Measurements from ENCODE around the gene GSS. TPM values are rescaled to one million over a fixed set of nuclear protein-coding genes. Genes with fewer than 3 reads are reported as not detected.
"Not testable (repeated sequence)": the region's sequence is repeated elsewhere in the genome, so short reads cannot be mapped to it uniquely, and the experiment has no call there.

The GSS gene
- total and polyA plus RNA-seq, 2 donors, result 32.0 to 40.0 TPM

- Histone ChIP-seq H3K9me3 (ENCODE audit: control insufficient read depth in 2 of 2, insufficient read depth in 1 of 2, low read length in 1 of 2) (no peaks in the 10 kb centered on the region), H3K36me3 (ENCODE audit: control insufficient read depth in 2 of 2, insufficient read depth in 2 of 2, low read length in 1 of 2) (no peaks in the 10 kb centered on the region), H3K27ac (ENCODE audit: low read depth in 1 of 2, low read length in 1 of 2) (no peak overlapping the region), H3K27me3 (ENCODE audit: control insufficient read depth in 2 of 2, insufficient read depth in 1 of 2, low read length in 1 of 2) (no peaks in the 10 kb centered on the region), H3K4me1 (ENCODE audit: control insufficient read depth in 2 of 2, insufficient read depth in 2 of 2, low read length in 2 of 2) (peaks cover 2 to 6% of the 10 kb centered on the region in 2 donors), H3K4me3 (ENCODE audit: low read length in 2 of 2) (no peak overlapping the region)
- no peak for DNase-seq (ENCODE audit: low read depth in 6 of 9, low spot score in 9 of 9)
- 34% methylated on average over 7 of the region's 7 CpGs for WGBS
Observed at GRCh38 chr20:34907616-34908469, 47.8 kb downstream of the GSS start.

GRCh38 chr20:34904202-34904621 lies 51.4 kb downstream of the GSS start:
- Histone ChIP-seq H3K4me3 (ENCODE audit: low read length in 2 of 2) (no peak overlapping the region), H3K4me1 (ENCODE audit: control insufficient read depth in 2 of 2, insufficient read depth in 2 of 2, low read length in 2 of 2) (peaks cover 2 to 6% of the 10 kb centered on the region in 2 donors), H3K36me3 (ENCODE audit: control insufficient read depth in 2 of 2, insufficient read depth in 2 of 2, low read length in 1 of 2) (no peaks in the 10 kb centered on the region), H3K27ac (ENCODE audit: low read depth in 1 of 2, low read length in 1 of 2) (no peak overlapping the region), H3K27me3 (ENCODE audit: control insufficient read depth in 2 of 2, insufficient read depth in 1 of 2, low read length in 1 of 2) (no peaks in the 10 kb centered on the region), H3K9me3 (ENCODE audit: control insufficient read depth in 2 of 2, insufficient read depth in 1 of 2, low read length in 1 of 2) (no peaks in the 10 kb centered on the region)
- WGBS, result 93% methylated on average over 3 of the region's 3 CpGs
- DNase-seq (ENCODE audit: low read depth in 6 of 9, low spot score in 9 of 9), result no peak

GRCh38 chr20:34898731-34899130 lies 56.9 kb downstream of the GSS start:
- not testable (repeated sequence) for H3K36me3 ChIP-seq (ENCODE audit: control insufficient read depth in 2 of 2, insufficient read depth in 2 of 2, low read length in 1 of 2); H3K9me3 ChIP-seq (ENCODE audit: control insufficient read depth in 2 of 2, insufficient read depth in 1 of 2, low read length in 1 of 2); DNase-seq (ENCODE audit: low read depth in 6 of 9, low spot score in 9 of 9); H3K27ac ChIP-seq (ENCODE audit: low read depth in 1 of 2, low read length in 1 of 2); H3K4me3 ChIP-seq (ENCODE audit: low read length in 2 of 2); H3K4me1 ChIP-seq (ENCODE audit: control insufficient read depth in 2 of 2, insufficient read depth in 2 of 2, low read length in 2 of 2); H3K27me3 ChIP-seq (ENCODE audit: control insufficient read depth in 2 of 2, insufficient read depth in 1 of 2, low read length in 1 of 2)
- 93% methylated on average over 24 of the region's 26 CpGs for WGBS

GRCh38 chr20:34898129-34898528 lies 57.5 kb downstream of the GSS start:
- not testable (repeated sequence) for H3K9me3 ChIP-seq (ENCODE audit: control insufficient read depth in 2 of 2, insufficient read depth in 1 of 2, low read length in 1 of 2); H3K4me1 ChIP-seq (ENCODE audit: control insufficient read depth in 2 of 2, insufficient read depth in 2 of 2, low read length in 2 of 2); DNase-seq (ENCODE audit: low read depth in 6 of 9, low spot score in 9 of 9); H3K27ac ChIP-seq (ENCODE audit: low read depth in 1 of 2, low read length in 1 of 2); H3K36me3 ChIP-seq (ENCODE audit: control insufficient read depth in 2 of 2, insufficient read depth in 2 of 2, low read length in 1 of 2); H3K4me3 ChIP-seq (ENCODE audit: low read length in 2 of 2); H3K27me3 ChIP-seq (ENCODE audit: control insufficient read depth in 2 of 2, insufficient read depth in 1 of 2, low read length in 1 of 2)
- WGBS, result 97% methylated on average over 2 of the region's 3 CpGs

GRCh38 chr20:34896086-34896621 lies 59.5 kb downstream of the GSS start:
- Histone ChIP-seq H3K4me3 (ENCODE audit: low read length in 2 of 2) (no peak overlapping the region), H3K27me3 (ENCODE audit: control insufficient read depth in 2 of 2, insufficient read depth in 1 of 2, low read length in 1 of 2) (no peaks in the 10 kb centered on the region), H3K4me1 (ENCODE audit: control insufficient read depth in 2 of 2, insufficient read depth in 2 of 2, low read length in 2 of 2) (peaks cover 6 to 10% of the 10 kb centered on the region in 2 donors), H3K9me3 (ENCODE audit: control insufficient read depth in 2 of 2, insufficient read depth in 1 of 2, low read length in 1 of 2) (no peaks in the 10 kb centered on the region), H3K27ac (ENCODE audit: low read depth in 1 of 2, low read length in 1 of 2) (no peak overlapping the region), H3K36me3 (ENCODE audit: control insufficient read depth in 2 of 2, insufficient read depth in 2 of 2, low read length in 1 of 2) (no peaks in the 10 kb centered on the region)
- DNase-seq (ENCODE audit: low read depth in 6 of 9, low spot score in 9 of 9), result no peak
- 100% methylated on average over 1 of the region's 1 CpG for WGBS

- Histone ChIP-seq H3K9me3 (ENCODE audit: control insufficient read depth in 2 of 2, insufficient read depth in 1 of 2, low read length in 1 of 2) (no peaks in the 10 kb centered on the region), H3K27ac (ENCODE audit: low read depth in 1 of 2, low read length in 1 of 2) (no peak overlapping the region), H3K4me1 (ENCODE audit: control insufficient read depth in 2 of 2, insufficient read depth in 2 of 2, low read length in 2 of 2) (peaks cover 6 to 13% of the 10 kb centered on the region in 2 donors), H3K27me3 (ENCODE audit: control insufficient read depth in 2 of 2, insufficient read depth in 1 of 2, low read length in 1 of 2) (no peaks in the 10 kb centered on the region), H3K36me3 (ENCODE audit: control insufficient read depth in 2 of 2, insufficient read depth in 2 of 2, low read length in 1 of 2) (no peaks in the 10 kb centered on the region), H3K4me3 (ENCODE audit: low read length in 2 of 2) (no peak overlapping the region)
- WGBS, result 95% methylated on average over 3 of the region's 3 CpGs
- DNase-seq (ENCODE audit: low read depth in 6 of 9, low spot score in 9 of 9), result no peak
Observed at GRCh38 chr20:34895465-34895864, 60.1 kb downstream of the GSS start.

GRCh38 chr20:34894723-34895122 lies 60.9 kb downstream of the GSS start:
- Histone ChIP-seq H3K36me3 (ENCODE audit: control insufficient read depth in 2 of 2, insufficient read depth in 2 of 2, low read length in 1 of 2) (no peaks in the 10 kb centered on the region), H3K27ac (ENCODE audit: low read depth in 1 of 2, low read length in 1 of 2) (no peak overlapping the region), H3K27me3 (ENCODE audit: control insufficient read depth in 2 of 2, insufficient read depth in 1 of 2, low read length in 1 of 2) (no peaks in the 10 kb centered on the region), H3K4me3 (ENCODE audit: low read length in 2 of 2) (no peak overlapping the region), H3K9me3 (ENCODE audit: control insufficient read depth in 2 of 2, insufficient read depth in 1 of 2, low read length in 1 of 2) (no peaks in the 10 kb centered on the region), H3K4me1 (ENCODE audit: control insufficient read depth in 2 of 2, insufficient read depth in 2 of 2, low read length in 2 of 2) (peaks cover 6 to 13% of the 10 kb centered on the region in 2 donors)
- DNase-seq (ENCODE audit: low read depth in 6 of 9, low spot score in 9 of 9), result no peak
- 95% methylated on average over 1 of the region's 1 CpG for WGBS

- no peaks in the 10 kb centered on the region for H3K9me3 ChIP-seq (ENCODE audit: control insufficient read depth in 2 of 2, insufficient read depth in 1 of 2, low read length in 1 of 2)
- no peak overlapping the region for H3K4me3 ChIP-seq (ENCODE audit: low read length in 2 of 2)
- no peak for DNase-seq (ENCODE audit: low read depth in 6 of 9, low spot score in 9 of 9)
- no peak overlapping the region for H3K27ac ChIP-seq (ENCODE audit: low read depth in 1 of 2, low read length in 1 of 2)
- H3K4me1 ChIP-seq (ENCODE audit: control insufficient read depth in 2 of 2, insufficient read depth in 2 of 2, low read length in 2 of 2), result peaks cover 6 to 13% of the 10 kb centered on the region in 2 donors
- WGBS, result 98% methylated on average over 2 of the region's 2 CpGs
- no peaks in the 10 kb centered on the region for H3K27me3 ChIP-seq (ENCODE audit: control insufficient read depth in 2 of 2, insufficient read depth in 1 of 2, low read length in 1 of 2)
- H3K36me3 ChIP-seq (ENCODE audit: control insufficient read depth in 2 of 2, insufficient read depth in 2 of 2, low read length in 1 of 2), result no peaks in the 10 kb centered on the region
Observed at GRCh38 chr20:34892671-34893070, 62.9 kb downstream of the GSS start.

GRCh38 chr20:34891166-34892062 lies 64.2 kb downstream of the GSS start:
- Histone ChIP-seq H3K4me3 (ENCODE audit: low read length in 2 of 2) (no peak overlapping the region), H3K27ac (ENCODE audit: low read depth in 1 of 2, low read length in 1 of 2) (peak overlapping the region in 1 of 2 donors; percentile 19), H3K4me1 (ENCODE audit: control insufficient read depth in 2 of 2, insufficient read depth in 2 of 2, low read length in 2 of 2) (peaks cover 6 to 13% of the 10 kb centered on the region in 2 donors), H3K9me3 (ENCODE audit: control insufficient read depth in 2 of 2, insufficient read depth in 1 of 2, low read length in 1 of 2) (no peaks in the 10 kb centered on the region), H3K27me3 (ENCODE audit: control insufficient read depth in 2 of 2, insufficient read depth in 1 of 2, low read length in 1 of 2) (no peaks in the 10 kb centered on the region), H3K36me3 (ENCODE audit: control insufficient read depth in 2 of 2, insufficient read depth in 2 of 2, low read length in 1 of 2) (no peaks in the 10 kb centered on the region)
- DNase-seq (ENCODE audit: low read depth in 6 of 9, low spot score in 9 of 9), result peak in 3 of 9 donors; percentile 19 to 59 (median 33)
- WGBS, result 70% methylated on average over 2 of the region's 2 CpGs

Measured in thymus (tissue), 11 donors.